ENCODE data around the gene MEIS3.

GRCh38 chr19:47378246-47378645 lies 41.1 kb downstream of the MEIS3 start:
- TF ChIP-seq CTCF (conservative IDR thresholded peaks at IDR 0.05; ENCODE audit: low read depth, low read length) (no peak), EZH2phosphoT487 (IDR thresholded peaks at IDR 0.05; ENCODE audit: borderline replicate concordance, low read length) (no peak), EZH2 (IDR thresholded peaks at IDR 0.05; ENCODE audit: low read length, unreplicated experiment) (no peak)

All from PC-3 (cell line).